ENCODE results near the gene SLC9A3.

Gene SLC9A3

DNA sequence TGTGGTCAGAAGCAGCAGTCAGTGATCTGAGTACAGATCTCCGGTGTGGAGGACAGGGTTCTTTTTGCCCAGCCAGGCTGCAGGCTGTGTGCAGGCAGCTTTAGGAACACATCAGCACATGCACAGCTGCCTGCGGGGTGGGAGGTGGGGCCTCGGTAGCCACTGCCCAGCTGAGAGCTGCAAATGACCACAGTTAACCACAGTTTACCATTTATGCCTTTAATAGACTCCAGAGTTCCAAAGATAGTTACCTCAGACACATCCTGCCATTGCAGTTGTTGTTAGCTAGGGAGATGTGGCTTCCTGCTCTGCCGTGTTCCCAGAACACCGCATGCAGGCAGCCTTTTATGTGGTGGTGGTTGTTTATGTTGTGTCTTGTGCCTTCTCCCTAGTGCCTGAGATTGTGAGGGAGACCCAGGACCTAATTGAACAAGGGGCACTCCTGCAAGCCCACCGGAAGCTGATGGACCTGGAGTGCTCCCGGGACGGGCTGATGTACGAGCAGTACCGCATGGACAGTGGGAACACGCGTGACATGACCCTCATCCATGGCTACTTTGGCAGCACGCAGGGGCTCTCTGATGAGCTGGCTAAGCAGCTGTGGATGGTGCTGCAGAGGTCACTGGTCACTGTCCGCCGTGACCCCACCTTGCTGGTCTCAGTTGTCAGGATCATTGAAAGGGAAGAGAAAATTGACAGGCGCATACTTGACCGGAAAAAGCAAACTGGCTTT is 71.1 kb downstream of the SLC9A3 start:
- Histone ChIP-seq H3K4me1 (ENCODE audit: control insufficient read depth, low read length) (peaks cover 5% of the 10 kb centered on the region), H4K20me1 (ENCODE audit: control insufficient read depth, insufficient read depth, low read depth, low read length) (no peaks in the 10 kb centered on the region), H3K9me3 (ENCODE audit: control insufficient read depth, insufficient read depth, low read length) (no peaks in the 10 kb centered on the region), H3K4me3 (ENCODE audit: low read length) (no peak overlapping the region), H3K9me2 (replicated peaks; ENCODE audit: control insufficient read depth, low read length) (no peaks in the 10 kb centered on the region), H3K79me2 (ENCODE audit: control insufficient read depth, low read length) (peaks cover 82% of the 10 kb centered on the region), H3K4me2 (ENCODE audit: low read length) (no peak overlapping the region), H3F3A (ENCODE audit: control insufficient read depth, insufficient read depth) (peaks cover 4% of the 10 kb centered on the region; the same call in 1 of the 2 replicates), H3K36me3 (ENCODE audit: control insufficient read depth, low read length) (peaks cover 96% of the 10 kb centered on the region), H3K27me3 (ENCODE audit: control insufficient read depth, low read length) (no peaks in the 10 kb centered on the region), H3K27ac (ENCODE audit: low read depth, low read length) (no peak overlapping the region)
- TF ChIP-seq, protein P1, sequence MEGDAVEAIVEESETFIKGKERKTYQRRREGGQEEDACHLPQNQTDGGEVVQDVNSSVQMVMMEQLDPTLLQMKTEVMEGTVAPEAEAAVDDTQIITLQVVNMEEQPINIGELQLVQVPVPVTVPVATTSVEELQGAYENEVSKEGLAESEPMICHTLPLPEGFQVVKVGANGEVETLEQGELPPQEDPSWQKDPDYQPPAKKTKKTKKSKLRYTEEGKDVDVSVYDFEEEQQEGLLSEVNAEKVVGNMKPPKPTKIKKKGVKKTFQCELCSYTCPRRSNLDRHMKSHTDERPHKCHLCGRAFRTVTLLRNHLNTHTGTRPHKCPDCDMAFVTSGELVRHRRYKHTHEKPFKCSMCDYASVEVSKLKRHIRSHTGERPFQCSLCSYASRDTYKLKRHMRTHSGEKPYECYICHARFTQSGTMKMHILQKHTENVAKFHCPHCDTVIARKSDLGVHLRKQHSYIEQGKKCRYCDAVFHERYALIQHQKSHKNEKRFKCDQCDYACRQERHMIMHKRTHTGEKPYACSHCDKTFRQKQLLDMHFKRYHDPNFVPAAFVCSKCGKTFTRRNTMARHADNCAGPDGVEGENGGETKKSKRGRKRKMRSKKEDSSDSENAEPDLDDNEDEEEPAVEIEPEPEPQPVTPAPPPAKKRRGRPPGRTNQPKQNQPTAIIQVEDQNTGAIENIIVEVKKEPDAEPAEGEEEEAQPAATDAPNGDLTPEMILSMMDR (IDR thresholded peaks at IDR 0.05; ENCODE audit: low read depth, low read length, poor library complexity, severe bottlenecking) = no peak
- no peak for TF ChIP-seq EZH2phosphoT487 (IDR thresholded peaks at IDR 0.05; ENCODE audit: borderline replicate concordance, low read length)

DNA sequence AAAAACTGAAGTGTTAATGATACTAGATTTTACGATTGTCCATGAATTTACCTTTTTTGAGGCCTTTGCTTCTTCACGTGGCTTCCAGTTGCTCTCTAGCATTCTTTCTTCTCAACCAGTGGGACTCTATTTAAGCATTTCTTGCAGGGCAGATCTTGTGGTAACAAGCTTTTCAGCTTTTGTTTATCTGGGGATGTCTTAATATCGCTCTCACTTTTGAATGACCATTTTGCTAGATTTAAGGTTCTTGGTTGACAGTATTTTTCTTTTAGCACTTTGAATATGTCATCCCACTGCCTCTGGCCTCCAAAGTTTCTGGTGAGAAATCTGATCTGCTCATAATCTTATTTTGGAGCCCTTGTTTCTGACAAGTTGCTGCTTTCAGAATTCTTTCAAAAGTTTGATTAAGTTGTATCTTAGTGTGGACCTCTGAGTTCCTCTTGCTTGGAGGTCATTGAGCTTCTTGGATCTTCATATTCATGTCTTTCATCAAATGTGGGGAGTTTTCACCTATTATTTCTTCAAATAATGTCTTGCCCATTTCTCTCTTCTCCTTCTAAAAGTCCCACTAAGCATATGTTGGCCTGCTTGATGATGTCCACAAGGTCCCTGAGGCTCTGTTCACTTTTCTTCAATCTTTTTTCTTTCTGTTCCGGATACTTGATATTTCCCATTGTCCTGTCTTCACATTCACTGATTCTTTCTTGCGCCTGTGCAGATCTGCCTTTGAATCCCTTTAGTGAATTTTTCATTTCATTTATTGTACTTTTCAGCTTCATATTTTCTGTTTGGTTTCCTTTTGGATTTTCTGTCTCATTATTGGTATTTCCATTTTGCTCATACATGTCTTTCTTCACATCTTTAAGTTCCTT is 72.4 kb downstream of the SLC9A3 start:
- no peak for TF ChIP-seq EZH2phosphoT487 (IDR thresholded peaks at IDR 0.05; ENCODE audit: borderline replicate concordance, low read length)
- TF ChIP-seq, protein P1 (IDR thresholded peaks at IDR 0.05; ENCODE audit: low read depth, low read length, poor library complexity, severe bottlenecking) = no peak
- no peak overlapping the region for H3K27ac ChIP-seq (ENCODE audit: low read depth, low read length)
- H3K9me2 ChIP-seq (replicated peaks; ENCODE audit: control insufficient read depth, low read length) = no peaks in the 10 kb centered on the region
- H4K20me1 ChIP-seq (ENCODE audit: control insufficient read depth, insufficient read depth, low read depth, low read length) = no peaks in the 10 kb centered on the region
- H3K79me2 ChIP-seq (ENCODE audit: control insufficient read depth, low read length) = peaks cover 82% of the 10 kb centered on the region
- peaks cover 5% of the 10 kb centered on the region for H3K4me1 ChIP-seq (ENCODE audit: control insufficient read depth, low read length)
- peaks cover 4% of the 10 kb centered on the region; the same call in 1 of the 2 replicates for H3F3A ChIP-seq (ENCODE audit: control insufficient read depth, insufficient read depth)
- H3K36me3 ChIP-seq (ENCODE audit: control insufficient read depth, low read length) = peaks cover 96% of the 10 kb centered on the region
- H3K27me3 ChIP-seq (ENCODE audit: control insufficient read depth, low read length) = no peaks in the 10 kb centered on the region
- H3K4me2 ChIP-seq (ENCODE audit: low read length) = no peak overlapping the region
- no peaks in the 10 kb centered on the region for H3K9me3 ChIP-seq (ENCODE audit: control insufficient read depth, insufficient read depth, low read length)
- no peak overlapping the region for H3K4me3 ChIP-seq (ENCODE audit: low read length)

DNA sequence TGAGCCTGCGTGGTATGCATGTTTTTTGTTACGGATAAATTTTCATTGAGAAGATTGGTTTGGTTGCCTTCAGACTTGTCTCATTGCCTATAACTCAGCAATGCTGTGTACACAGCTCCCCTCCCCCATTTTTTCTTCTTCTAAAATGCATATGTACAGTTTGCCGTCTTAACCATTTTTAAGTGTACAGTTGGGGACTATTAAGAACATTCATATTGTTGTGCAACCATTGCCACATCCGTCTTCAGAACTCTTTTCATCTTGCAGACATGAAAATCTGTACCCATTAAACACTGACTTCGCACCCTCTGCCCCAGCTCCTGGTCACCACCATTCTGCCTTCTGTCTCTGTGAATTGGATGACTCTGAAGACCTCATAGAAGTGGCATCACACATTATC is 75.1 kb downstream of the SLC9A3 start:
- Histone ChIP-seq H3K79me2 (ENCODE audit: control insufficient read depth, low read length) (peaks cover 76% of the 10 kb centered on the region), H3K4me1 (ENCODE audit: control insufficient read depth, low read length) (peaks cover 21% of the 10 kb centered on the region), H3K9me2 (replicated peaks; ENCODE audit: control insufficient read depth, low read length) (no peaks in the 10 kb centered on the region), H3K27me3 (ENCODE audit: control insufficient read depth, low read length) (no peaks in the 10 kb centered on the region), H3K4me3 (ENCODE audit: low read length) (no peak overlapping the region), H3K4me2 (ENCODE audit: low read length) (no peak overlapping the region), H3F3A (ENCODE audit: control insufficient read depth, insufficient read depth) (no peaks in the 10 kb centered on the region), H3K27ac (ENCODE audit: low read depth, low read length) (no peak overlapping the region), H4K20me1 (ENCODE audit: control insufficient read depth, insufficient read depth, low read depth, low read length) (no peaks in the 10 kb centered on the region), H3K9me3 (ENCODE audit: control insufficient read depth, insufficient read depth, low read length) (no peaks in the 10 kb centered on the region), H3K36me3 (ENCODE audit: control insufficient read depth, low read length) (peaks cover 82% of the 10 kb centered on the region)
- TF ChIP-seq, protein P1 (IDR thresholded peaks at IDR 0.05; ENCODE audit: low read depth, low read length, poor library complexity, severe bottlenecking) = no peak
- TF ChIP-seq EZH2phosphoT487 (IDR thresholded peaks at IDR 0.05; ENCODE audit: borderline replicate concordance, low read length) = no peak
